H7 (cell line): ENCODE measurements around the gene LRRN3. TPM values are rescaled to one million over a fixed set of nuclear protein-coding genes. Genes with fewer than 3 reads are reported as not detected.

ENCODE experiments used
- DNase-seq: peaks from one replicate; pipeline ENCODE4 v3.0.0; 2012
- H3K27me3 ChIP-seq: 2 replicates; pipeline ENCODE4 v1.6.0; 2011; ENCODE audit warnings: mild to moderate bottlenecking, low read length; ENCODE audit not compliant: control insufficient read depth, insufficient read depth
- H3K36me3 ChIP-seq: replicated peaks from 2 replicates; pipeline ENCODE4 v1.5.1; 2011; ENCODE audit warnings: low read length; ENCODE audit not compliant: control insufficient read depth, insufficient read depth
- H3K4me3 ChIP-seq: 2 replicates; pipeline ENCODE4 v1.5.1; 2011; ENCODE audit warnings: low read depth, mild to moderate bottlenecking, control low read depth, low read length, moderate library complexity; ENCODE audit not compliant: insufficient read depth
- total RNA-seq: library from RNA; depleted of rRNA; stranded (reverse); fragments of >200 nt; shearing (Covaris generic); gene quantifications from 2 replicates; pipeline ENCODE4 v1.2.3, GENCODE V29; 2014

The LRRN3 gene
- total RNA-seq, 1 experiment from 2014 or later: 0.31 TPM

- H3K4me3 ChIP-seq: no peak overlapping the region
- no peak for DNase-seq
- H3K36me3 ChIP-seq: no peaks in the 10 kb centered on the region
- no peaks in the 10 kb centered on the region for H3K27me3 ChIP-seq
These were observed 2.6 kb upstream of the LRRN3 start for GRCh38 chr7:111088328-111088727.

- Histone ChIP-seq H3K36me3 (no peaks in the 10 kb centered on the region), H3K4me3 (no peak overlapping the region)
- DNase-seq: no peak
These were observed 1.0 kb upstream of the LRRN3 start for GRCh38 chr7:111089822-111090426.

GRCh38 chr7:111091593-111092358 is 849 bp downstream of the LRRN3 start:
- H3K36me3 ChIP-seq: no peaks in the 10 kb centered on the region
- H3K4me3 ChIP-seq: no peak overlapping the region
- DNase-seq: no peak
- H3K27me3 ChIP-seq: 0 out of 2 replicates have a peak, but pooled peaks cover 1% of the 10 kb centered on the region

More at GRCh38 chr7:111089822-111090426, 1.0 kb upstream of the LRRN3 start:
- H3K27me3 ChIP-seq: 0 out of 2 replicates have a peak, but pooled peaks cover 1% of the 10 kb centered on the region

GRCh38 chr7:111092406-111093236 is 1.7 kb downstream of the LRRN3 start:
- H3K4me3 ChIP-seq: no peak overlapping the region
- no peak for DNase-seq

GRCh38 chr7:111093496-111093895 is 2.6 kb downstream of the LRRN3 start:
- H3K27me3 ChIP-seq: 0 out of 2 replicates have a peak, but pooled peaks cover 1% of the 10 kb centered on the region
- no peaks in the 10 kb centered on the region for H3K36me3 ChIP-seq
- H3K4me3 ChIP-seq: no peak overlapping the region
- no peak for DNase-seq

More at GRCh38 chr7:111092406-111093236, 1.7 kb downstream of the LRRN3 start:
- Histone ChIP-seq H3K36me3 (no peaks in the 10 kb centered on the region), H3K27me3 (0 out of 2 replicates have a peak, but pooled peaks cover 1% of the 10 kb centered on the region)

GRCh38 chr7:111094419-111094818 is 3.5 kb downstream of the LRRN3 start:
- DNase-seq: no peak
- Histone ChIP-seq H3K27me3 (0 out of 2 replicates have a peak, but pooled peaks cover 1% of the 10 kb centered on the region), H3K4me3 (no peak overlapping the region)

GRCh38 chr7:111096997-111097396 is 6.1 kb downstream of the LRRN3 start:
- Histone ChIP-seq H3K27me3 (0 out of 2 replicates have a peak, but pooled peaks cover 1% of the 10 kb centered on the region), H3K4me3 (no peak overlapping the region), H3K36me3 (no peaks in the 10 kb centered on the region)
- DNase-seq: peak; percentile 9

More at GRCh38 chr7:111094419-111094818, 3.5 kb downstream of the LRRN3 start:
- no peaks in the 10 kb centered on the region for H3K36me3 ChIP-seq

- no peak for DNase-seq
- H3K27me3 ChIP-seq: 0 out of 2 replicates have a peak, but pooled peaks cover 1% of the 10 kb centered on the region
- H3K36me3 ChIP-seq: no peaks in the 10 kb centered on the region
- no peak overlapping the region for H3K4me3 ChIP-seq
These were observed 7.3 kb downstream of the LRRN3 start for GRCh38 chr7:111098011-111098925.

GRCh38 chr7:111098926-111099250 is 8.0 kb downstream of the LRRN3 start:
- Histone ChIP-seq H3K27me3 (0 out of 2 replicates have a peak, but pooled peaks cover 1% of the 10 kb centered on the region), H3K36me3 (no peaks in the 10 kb centered on the region), H3K4me3 (no peak overlapping the region)
- DNase-seq: no peak

GRCh38 chr7:111101856-111102646 is 11.1 kb downstream of the LRRN3 start:
- no peaks in the 10 kb centered on the region for H3K27me3 ChIP-seq
- no peak overlapping the region for H3K4me3 ChIP-seq
- no peak for DNase-seq
- no peaks in the 10 kb centered on the region for H3K36me3 ChIP-seq

- Histone ChIP-seq H3K36me3 (no peaks in the 10 kb centered on the region), H3K27me3 (no peaks in the 10 kb centered on the region), H3K4me3 (no peak overlapping the region)
- no peak for DNase-seq
These were observed 12.2 kb downstream of the LRRN3 start for GRCh38 chr7:111103136-111103535.

- no peaks in the 10 kb centered on the region for H3K27me3 ChIP-seq
- no peak for DNase-seq
These were observed 12.8 kb downstream of the LRRN3 start for GRCh38 chr7:111103678-111104274.

GRCh38 chr7:111104710-111105109 is 13.8 kb downstream of the LRRN3 start:
- Histone ChIP-seq H3K36me3 (no peaks in the 10 kb centered on the region), H3K4me3 (no peak overlapping the region), H3K27me3 (no peaks in the 10 kb centered on the region)
- DNase-seq: no peak

More at GRCh38 chr7:111103678-111104274, 12.8 kb downstream of the LRRN3 start:
- Histone ChIP-seq H3K4me3 (no peak overlapping the region), H3K36me3 (no peaks in the 10 kb centered on the region)
